Measurements from ENCODE around the gene TRPV6.

Gene TRPV6

GRCh38 chr7:142865766-142866165, 19.8 kb downstream of the TRPV6 start:
- no peak for DNase-seq (ENCODE audit: extremely low spot score)
- ChIA-PET CTCF (interaction anchor here (0.7 to 2.9 kb wide), 6 partner anchors 11 to 262 kb away, joined by 3 to 13 read pairs (median 4); partner anchors contain the start of gene EPHB6), POLR2A (interaction anchor here (1.1 kb wide), 1 partner anchor 233 kb away, joined by 3 read pairs; no protein-coding TSS in a partner anchor)
- no peak for TF ChIP-seq L3MBTL2 (conservative IDR thresholded peaks at IDR 0.05)
- no peak for TF ChIP-seq FOXA1 (IDR thresholded peaks at IDR 0.05)
- TF ChIP-seq BHLHE40 (IDR thresholded peaks at IDR 0.05; ENCODE audit: borderline replicate concordance): no peak
- TF ChIP-seq NFRKB (IDR thresholded peaks at IDR 0.05): no peak
- TF ChIP-seq HDGF (IDR thresholded peaks at IDR 0.05; ENCODE audit: borderline replicate concordance): no peak
- TF ChIP-seq PKNOX1 (IDR thresholded peaks at IDR 0.05): no peak
- TF ChIP-seq CTBP1 (IDR thresholded peaks at IDR 0.05; ENCODE audit: borderline replicate concordance): no peak
- no peak for TF ChIP-seq SUZ12 (IDR thresholded peaks at IDR 0.05)
- TF ChIP-seq ZNF384 (IDR thresholded peaks at IDR 0.05): no peak
- no peak for TF ChIP-seq TARDBP (IDR thresholded peaks at IDR 0.05)
- TF ChIP-seq ELF4 (IDR thresholded peaks at IDR 0.05): no peak

GRCh38 chr7:142864980-142865747, 20.4 kb downstream of the TRPV6 start:
- ChIA-PET POLR2A (no interaction called here), CTCF (interaction anchor here (0.6 to 2.9 kb wide), 2 partner anchors 8 to 15 kb away, joined by 3 to 13 read pairs; no protein-coding TSS in a partner anchor)
- no peak for DNase-seq (ENCODE audit: extremely low spot score)
- TF ChIP-seq SUZ12 (IDR thresholded peaks at IDR 0.05) (no peak), TARDBP (IDR thresholded peaks at IDR 0.05) (no peak), CTBP1 (IDR thresholded peaks at IDR 0.05; ENCODE audit: borderline replicate concordance) (no peak), FOXK2 (IDR thresholded peaks at IDR 0.05) (no peak), FOXM1 (IDR thresholded peaks at IDR 0.05; ENCODE audit: borderline replicate concordance) (no peak), ELF4 (IDR thresholded peaks at IDR 0.05) (no peak)

- no peak for DNase-seq (ENCODE audit: extremely low spot score)
- CTCF ChIA-PET: interaction anchor here (0.6 to 2.9 kb wide), 2 partner anchors 9 to 16 kb away, joined by 3 to 13 read pairs; no protein-coding TSS in a partner anchor
- no peak for TF ChIP-seq PKNOX1 (IDR thresholded peaks at IDR 0.05)
- no peak for TF ChIP-seq CTBP1 (IDR thresholded peaks at IDR 0.05; ENCODE audit: borderline replicate concordance)
- TF ChIP-seq ARNT (IDR thresholded peaks at IDR 0.05): no peak
- POLR2A ChIA-PET: no interaction called here
These were observed 21.5 kb downstream of the TRPV6 start for GRCh38 chr7:142863891-142864685.

GRCh38 chr7:142862786-142863400, 22.7 kb downstream of the TRPV6 start:
- ChIA-PET CTCF (interaction anchor here (0.6 kb wide), 1 partner anchor 17 kb away, joined by 3 read pairs; no protein-coding TSS in a partner anchor), POLR2A (no interaction called here)
- no peak for TF ChIP-seq ZNF384 (IDR thresholded peaks at IDR 0.05)
- no peak for TF ChIP-seq SUZ12 (IDR thresholded peaks at IDR 0.05)
- no peak for DNase-seq (ENCODE audit: extremely low spot score)

- ChIA-PET POLR2A (no interaction called here), CTCF (interaction anchor here (1.1 kb wide), 1 partner anchor 353 kb away, joined by 3 read pairs; no protein-coding TSS in a partner anchor)
- no peak for TF ChIP-seq L3MBTL2 (conservative IDR thresholded peaks at IDR 0.05)
- no peak for TF ChIP-seq FOXK2 (IDR thresholded peaks at IDR 0.05)
- no peak for TF ChIP-seq SP1 (IDR thresholded peaks at IDR 0.05)
- TF ChIP-seq ELF4 (IDR thresholded peaks at IDR 0.05): no peak
- no peak for TF ChIP-seq SUZ12 (IDR thresholded peaks at IDR 0.05)
- no peak for TF ChIP-seq ARNT (IDR thresholded peaks at IDR 0.05)
- TF ChIP-seq NFRKB (IDR thresholded peaks at IDR 0.05): no peak
- TF ChIP-seq HDGF (IDR thresholded peaks at IDR 0.05; ENCODE audit: borderline replicate concordance): no peak
- TF ChIP-seq BHLHE40 (IDR thresholded peaks at IDR 0.05; ENCODE audit: borderline replicate concordance): no peak
- no peak for TF ChIP-seq FOXM1 (IDR thresholded peaks at IDR 0.05; ENCODE audit: borderline replicate concordance)
- TF ChIP-seq CTBP1 (IDR thresholded peaks at IDR 0.05; ENCODE audit: borderline replicate concordance): no peak
- no peak for TF ChIP-seq FOXA1 (IDR thresholded peaks at IDR 0.05)
- no peak for TF ChIP-seq LEF1 (IDR thresholded peaks at IDR 0.05; ENCODE audit: borderline replicate concordance)
- TF ChIP-seq ZNF384 (IDR thresholded peaks at IDR 0.05): no peak
- TF ChIP-seq TARDBP (IDR thresholded peaks at IDR 0.05): no peak
- TF ChIP-seq PKNOX1 (IDR thresholded peaks at IDR 0.05): no peak
- DNase-seq (ENCODE audit: extremely low spot score): no peak
These were observed 23.2 kb downstream of the TRPV6 start for GRCh38 chr7:142862351-142862750.

- TF ChIP-seq HDGF (IDR thresholded peaks at IDR 0.05; ENCODE audit: borderline replicate concordance) (no peak), ARNT (IDR thresholded peaks at IDR 0.05) (no peak), L3MBTL2 (conservative IDR thresholded peaks at IDR 0.05) (no peak), SP1 (IDR thresholded peaks at IDR 0.05) (no peak), CTBP1 (IDR thresholded peaks at IDR 0.05; ENCODE audit: borderline replicate concordance) (no peak), SUZ12 (IDR thresholded peaks at IDR 0.05) (no peak), ZNF384 (IDR thresholded peaks at IDR 0.05) (no peak), FOXK2 (IDR thresholded peaks at IDR 0.05) (no peak), NFRKB (IDR thresholded peaks at IDR 0.05) (no peak), LEF1 (IDR thresholded peaks at IDR 0.05; ENCODE audit: borderline replicate concordance) (no peak), FOXA1 (IDR thresholded peaks at IDR 0.05) (no peak), ELF4 (IDR thresholded peaks at IDR 0.05) (no peak), BHLHE40 (IDR thresholded peaks at IDR 0.05; ENCODE audit: borderline replicate concordance) (no peak), PKNOX1 (IDR thresholded peaks at IDR 0.05) (no peak), TARDBP (IDR thresholded peaks at IDR 0.05) (no peak), FOXM1 (IDR thresholded peaks at IDR 0.05; ENCODE audit: borderline replicate concordance) (no peak)
- DNase-seq (ENCODE audit: extremely low spot score): no peak
- ChIA-PET POLR2A (no interaction called here), CTCF (interaction anchor here (1.3 to 1.8 kb wide), 2 partner anchors 9 to 12 kb away, joined by 3 to 5 read pairs; no protein-coding TSS in a partner anchor)
These were observed 24.6 kb downstream of the TRPV6 start for GRCh38 chr7:142860968-142861367.
